GM21423 (cell line): ENCODE results near the gene VAT1.
"Not testable (repeated sequence)": the region's sequence is repeated elsewhere in the genome, so short reads cannot be mapped to it uniquely, and the experiment has no call there.

Experiments used
- ATAC-seq: cut with Tn5 transposase; IDR thresholded peaks from one replicate; pipeline ENCODE4 v1.9.1; 2021; ENCODE audit warnings: mild to moderate bottlenecking, moderate library complexity; ENCODE audit not compliant: unreplicated experiment

The VAT1 gene

GRCh38 chr17:42975701-42976100 is 46.5 kb downstream of the VAT1 start:
- not testable (repeated sequence) for ATAC-seq

GRCh38 chr17:42975265-42975664 is 46.9 kb downstream of the VAT1 start:
- no peak for ATAC-seq

- not testable (repeated sequence) for ATAC-seq
These were observed 48.9 kb downstream of the VAT1 start for GRCh38 chr17:42973323-42973722.

- ATAC-seq = no peak
These were observed 50.6 kb downstream of the VAT1 start for GRCh38 chr17:42971589-42971988.

DNA sequence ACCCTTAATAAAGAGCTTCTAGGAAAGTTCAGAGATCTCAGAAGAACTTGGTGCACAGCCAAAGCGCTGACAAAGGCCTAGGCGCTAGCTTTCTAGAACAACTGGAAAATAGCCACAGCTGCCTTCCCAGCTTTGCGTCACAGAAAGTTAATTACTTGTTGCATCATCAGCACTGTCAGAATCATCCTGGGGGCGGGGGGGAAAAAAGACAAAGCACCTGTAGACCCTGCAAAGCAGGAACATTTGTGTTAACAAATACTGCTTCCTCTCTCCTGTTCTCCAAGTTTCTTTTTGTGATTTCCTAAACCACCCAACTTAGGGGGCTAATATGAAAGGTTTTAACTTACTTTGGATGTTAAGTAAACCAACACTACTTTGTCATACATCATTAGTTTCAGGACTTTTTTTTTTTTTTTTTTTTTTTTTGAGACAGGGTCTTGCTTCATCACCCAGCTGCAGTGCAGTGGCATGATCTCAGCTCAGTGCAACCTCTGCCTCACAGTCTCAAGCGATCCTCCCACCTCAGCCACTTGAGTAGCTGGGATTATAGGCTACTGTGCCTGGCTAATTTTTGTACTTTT is 53.1 kb downstream of the VAT1 start:
- no peak for ATAC-seq

GRCh38 chr17:42967925-42968324 is 54.3 kb downstream of the VAT1 start:
- no peak for ATAC-seq
